GM18526 (cell line): Measurements from ENCODE around the gene EIF4EBP2.

ENCODE experiments used
- POLR2A ChIP-seq: IDR thresholded peaks from 3 replicates; pipeline ENCODE4 v1.6.1; 2011; ENCODE audit not compliant: insufficient read length; ENCODE audit errors: extremely low read depth

EIF4EBP2 gene

DNA sequence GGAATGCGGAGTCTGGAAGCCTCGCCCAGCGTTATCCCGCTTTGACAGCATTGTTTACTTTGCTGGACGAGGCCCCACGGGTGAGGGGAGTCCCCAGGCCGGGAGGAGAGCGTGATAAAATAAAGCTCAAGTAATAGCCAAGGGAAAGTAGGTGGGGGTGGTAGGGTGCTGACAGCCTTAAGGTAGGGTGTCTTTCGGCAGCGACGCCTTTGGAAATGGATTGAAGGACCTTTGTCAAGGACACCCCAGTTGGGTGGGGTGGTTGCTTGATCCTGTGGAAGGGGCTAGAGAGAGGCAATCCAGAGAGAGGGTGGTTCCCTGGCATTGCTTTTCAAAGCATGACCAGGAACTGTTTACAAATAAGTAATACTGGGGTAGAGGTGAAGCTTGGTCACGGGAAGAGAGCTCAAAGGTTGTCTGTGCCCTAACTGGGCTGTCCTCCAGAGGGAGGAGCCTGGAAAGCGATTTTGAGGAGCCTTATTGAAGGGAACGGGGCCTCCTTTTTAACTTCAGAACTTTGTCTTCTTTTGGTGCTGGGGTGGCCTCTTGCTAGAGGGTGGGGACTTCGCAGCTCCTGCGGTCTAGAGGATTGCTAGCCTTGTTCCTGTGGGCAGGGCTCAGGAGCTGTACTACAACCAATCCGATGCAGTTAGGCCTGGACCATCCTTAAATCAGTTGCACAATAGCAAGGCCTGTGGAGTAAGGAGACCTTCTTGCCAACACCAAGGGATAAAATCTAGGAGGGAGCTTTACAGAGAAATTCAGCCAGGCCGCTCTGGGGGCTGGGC, 1.3 kb downstream of the EIF4EBP2 start:
- TF ChIP-seq POLR2A: no peak

DNA sequence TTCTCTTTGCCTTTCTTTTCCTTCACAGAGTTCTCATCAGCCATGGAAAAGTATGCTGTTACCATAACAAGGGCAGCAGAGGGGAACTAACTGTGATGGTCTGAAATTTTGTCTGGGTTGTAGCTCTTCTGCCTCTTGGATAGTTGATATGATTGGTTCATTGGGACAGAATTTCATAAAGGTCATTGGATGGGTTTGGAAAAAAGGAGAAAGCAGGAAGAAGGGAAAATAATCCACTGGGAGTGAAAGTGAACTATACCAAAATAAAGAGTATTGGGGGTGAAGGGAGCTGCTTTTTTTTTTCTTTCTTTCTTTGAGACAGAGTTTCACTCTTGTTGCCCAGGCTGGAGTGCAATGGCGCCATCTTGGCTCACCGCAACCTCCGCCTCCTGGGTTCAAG, 5.8 kb downstream of the EIF4EBP2 start:
- TF ChIP-seq POLR2A: no peak

DNA sequence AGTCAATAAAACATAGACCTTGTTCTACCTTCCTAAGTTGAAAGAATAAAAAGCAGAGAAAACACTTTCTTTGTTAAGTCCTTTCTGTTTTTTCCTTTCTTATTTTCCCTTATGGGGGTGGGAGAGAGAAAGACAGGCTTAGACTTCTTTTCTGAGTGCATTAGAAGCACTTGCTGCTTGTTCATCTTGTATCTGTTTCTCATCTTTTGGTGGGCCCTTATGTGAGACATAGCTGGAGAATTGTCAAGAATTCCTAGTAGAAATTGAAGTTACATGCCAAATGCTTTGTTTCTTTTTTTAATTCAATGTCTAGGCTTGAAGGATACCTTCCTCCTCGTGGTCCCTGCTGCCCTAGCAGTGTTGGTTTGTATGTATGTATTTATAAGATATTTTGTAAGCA, 6.7 kb downstream of the EIF4EBP2 start:
- TF ChIP-seq POLR2A: no peak

DNA sequence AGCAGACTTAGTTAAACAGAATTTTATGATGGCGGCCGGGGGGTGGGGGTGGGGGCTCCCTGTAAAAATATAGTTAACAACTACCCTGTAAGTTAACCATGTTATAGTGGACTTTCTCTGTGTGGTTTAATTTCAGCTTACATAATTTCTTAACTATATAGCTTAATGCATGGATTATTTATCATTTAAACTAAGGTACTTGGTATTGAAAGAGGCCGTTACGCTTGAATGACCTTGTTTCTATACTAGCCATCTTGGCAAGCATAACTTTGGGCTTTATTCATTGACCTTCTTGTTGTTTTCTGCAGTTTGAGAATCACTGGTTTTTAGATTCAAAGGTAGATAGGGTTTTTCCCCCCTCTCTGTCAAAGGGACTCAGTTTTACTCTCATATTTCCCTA, 8.4 kb downstream of the EIF4EBP2 start:
- TF ChIP-seq POLR2A: no peak

DNA sequence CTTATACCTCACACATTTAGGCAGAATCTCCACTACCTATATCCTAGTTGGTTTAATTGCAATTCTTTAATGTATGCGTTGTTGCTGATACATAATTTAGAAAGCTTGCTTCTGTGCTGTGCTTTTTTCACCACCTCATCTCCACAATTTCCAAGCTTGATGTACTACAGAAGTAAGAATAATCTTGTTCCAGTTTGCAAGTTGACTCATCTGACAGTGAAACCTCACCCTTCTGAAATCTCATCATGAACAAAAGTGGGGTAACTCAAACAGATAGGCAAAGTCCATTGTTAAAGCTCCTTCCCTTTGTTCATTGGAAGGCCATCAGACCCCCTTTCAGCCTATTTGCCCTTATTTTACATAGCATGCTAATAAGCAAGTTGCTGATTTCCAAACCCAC, 13.6 kb downstream of the EIF4EBP2 start:
- TF ChIP-seq POLR2A: no peak

DNA sequence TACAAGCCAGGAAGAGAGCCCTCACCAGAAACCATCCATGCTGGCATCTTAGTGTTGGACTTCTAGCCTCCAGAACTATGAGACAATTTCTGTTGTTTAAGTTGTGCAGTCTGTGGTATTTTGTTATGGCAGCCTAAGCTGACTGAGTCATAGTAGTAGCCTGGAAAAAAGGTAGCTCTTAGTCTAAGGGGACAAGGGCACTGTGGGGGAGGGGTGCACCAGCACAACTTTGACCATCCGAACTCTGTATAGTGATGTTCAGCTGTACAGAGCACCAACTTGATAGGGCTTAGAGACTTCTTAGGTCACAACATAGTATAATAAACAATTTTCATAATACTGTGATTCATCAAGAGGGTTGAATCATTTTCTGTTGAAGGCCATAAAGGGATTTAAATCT, 14.3 kb downstream of the EIF4EBP2 start:
- TF ChIP-seq POLR2A: no peak

DNA sequence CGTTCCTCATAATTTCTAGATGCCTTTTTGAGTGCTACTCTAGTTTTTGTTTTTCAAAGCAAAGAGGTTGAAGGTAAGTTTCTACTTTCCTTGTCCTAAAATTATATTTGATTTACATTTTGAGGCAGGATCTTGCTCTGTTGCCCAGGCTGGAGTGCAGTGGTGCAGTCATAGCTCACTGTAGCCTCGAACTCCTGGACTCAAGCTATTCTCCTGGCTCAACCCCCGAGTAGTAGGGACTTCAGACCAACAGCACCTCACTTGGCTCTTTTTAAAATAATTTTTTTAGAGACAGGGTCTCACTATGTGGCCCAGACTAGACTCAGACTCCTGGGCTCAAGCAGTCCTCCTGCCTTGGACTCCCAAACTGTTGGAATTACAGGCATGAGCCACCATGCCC, 14.8 kb downstream of the EIF4EBP2 start:
- TF ChIP-seq POLR2A: no peak

DNA sequence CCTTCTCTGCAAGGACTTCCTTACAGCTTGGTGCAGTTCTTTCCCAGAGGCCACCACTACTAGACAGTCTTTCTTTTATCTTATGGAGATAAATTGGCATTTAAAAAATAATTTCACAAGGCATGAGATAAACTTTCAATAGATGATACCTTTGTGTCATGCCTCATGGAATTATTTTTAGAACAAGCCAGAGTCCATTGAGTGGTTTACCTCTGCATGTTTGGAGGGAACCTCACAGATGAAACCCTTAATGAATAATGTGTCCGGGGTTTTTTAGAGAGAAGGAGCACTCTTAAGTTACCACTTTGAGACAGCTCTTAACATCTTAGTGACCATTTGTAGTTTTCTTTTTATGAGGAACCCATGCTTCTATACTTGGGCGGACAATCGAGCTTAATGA, 20.4 kb downstream of the EIF4EBP2 start:
- TF ChIP-seq POLR2A: no peak

DNA sequence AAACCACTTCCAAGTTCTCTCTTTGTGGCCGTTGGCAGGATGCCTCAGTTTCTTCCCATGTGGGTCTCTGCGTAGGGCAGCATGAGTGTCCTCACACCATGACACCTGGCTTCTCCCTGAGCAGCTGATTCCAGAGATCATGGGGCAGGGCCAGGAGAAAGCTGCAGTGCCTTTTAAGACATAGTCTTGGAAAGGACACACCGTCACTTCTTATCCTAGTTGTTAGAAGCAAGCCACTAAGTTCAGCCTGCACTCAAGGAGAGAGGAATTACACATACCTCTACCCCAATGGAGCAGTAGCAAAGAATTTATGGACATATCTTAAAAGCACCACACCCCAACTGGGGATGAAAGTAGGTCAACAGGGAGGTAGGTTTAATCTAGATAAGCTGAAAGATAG, 21.2 kb downstream of the EIF4EBP2 start:
- TF ChIP-seq POLR2A: no peak

DNA sequence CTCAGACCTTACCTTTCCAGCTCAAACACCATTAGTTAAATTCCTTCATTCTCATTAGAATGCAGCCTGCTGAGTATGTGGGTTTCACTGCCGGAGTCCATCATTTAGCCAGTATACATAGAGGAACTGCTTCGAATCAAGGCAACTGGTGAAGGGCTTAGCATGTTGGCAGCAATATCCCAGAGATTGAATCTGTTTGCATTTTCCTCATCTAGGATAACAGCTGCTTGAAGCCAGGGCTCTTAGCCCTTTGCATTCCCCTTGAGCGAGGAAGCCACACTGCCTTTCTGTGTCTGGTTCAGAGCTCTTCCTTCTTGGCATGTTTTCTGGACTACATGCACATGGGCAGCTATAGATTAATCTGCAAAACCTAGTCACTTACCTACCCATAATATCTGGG, 22.9 kb downstream of the EIF4EBP2 start:
- no peak for TF ChIP-seq POLR2A

DNA sequence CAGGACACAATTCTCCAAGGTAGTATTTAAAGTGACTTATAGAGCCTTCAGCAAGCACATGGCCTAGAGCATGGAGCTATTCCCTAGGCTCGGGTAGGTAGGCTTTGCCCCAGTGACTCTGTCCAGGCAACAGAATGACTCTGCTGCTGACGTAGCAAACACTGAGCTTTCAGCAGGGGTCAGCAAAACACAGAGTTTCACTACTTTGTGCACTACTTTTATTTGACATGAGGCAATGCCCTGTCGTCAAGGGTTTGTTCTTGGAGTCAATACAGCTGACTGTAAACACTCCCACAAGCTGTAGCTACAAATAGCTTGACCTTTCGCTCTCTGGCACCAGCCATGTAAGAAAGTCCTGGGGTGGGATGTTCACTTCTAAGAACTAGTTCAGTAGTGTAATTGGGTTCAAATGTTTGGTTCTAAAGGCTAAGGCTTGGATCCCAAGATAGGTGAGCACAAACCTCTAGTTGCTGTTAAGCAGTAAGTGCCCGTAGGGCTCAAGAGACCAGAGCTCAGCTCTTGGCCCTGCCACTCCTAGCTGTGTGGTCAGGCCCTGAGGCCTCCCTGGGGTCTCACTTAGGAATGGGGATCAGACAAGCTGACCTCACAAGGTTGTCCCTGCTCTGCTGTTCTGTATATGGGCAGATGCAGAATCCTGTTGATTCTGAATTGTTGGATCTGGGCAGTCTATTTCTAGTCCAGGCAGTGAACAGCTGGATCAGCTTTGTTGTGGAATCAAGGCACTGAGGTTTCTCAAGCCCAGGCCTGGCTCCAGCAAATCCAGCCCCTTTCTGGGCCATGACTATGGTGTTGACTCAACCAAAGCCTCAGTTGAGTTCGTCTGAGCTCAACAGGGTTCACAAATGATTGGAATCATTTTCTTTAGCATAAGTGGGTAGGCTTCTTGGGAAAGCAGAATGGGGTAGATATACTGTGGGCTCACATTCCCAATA, 26.8 kb downstream of the EIF4EBP2 start:
- no peak for TF ChIP-seq POLR2A

DNA sequence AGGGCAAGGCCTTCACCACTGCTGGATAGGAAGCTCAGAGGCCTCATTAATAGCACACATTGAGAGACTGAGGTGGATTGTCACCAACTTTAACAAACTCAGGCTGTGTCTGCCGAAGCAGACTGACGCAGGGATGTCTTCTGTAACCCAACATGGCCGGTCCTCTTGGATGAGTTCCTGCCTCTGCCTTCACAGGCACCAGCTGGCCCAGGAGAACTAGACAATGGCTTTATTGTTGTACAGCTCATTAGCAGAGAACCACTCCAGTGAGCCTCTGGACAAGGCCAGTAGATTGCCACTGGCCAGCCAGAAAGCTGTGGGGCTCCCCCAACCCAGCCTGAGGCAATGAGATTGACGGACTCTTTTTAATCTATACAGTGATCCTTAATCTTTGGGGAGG, 28.2 kb downstream of the EIF4EBP2 start:
- no peak for TF ChIP-seq POLR2A

DNA sequence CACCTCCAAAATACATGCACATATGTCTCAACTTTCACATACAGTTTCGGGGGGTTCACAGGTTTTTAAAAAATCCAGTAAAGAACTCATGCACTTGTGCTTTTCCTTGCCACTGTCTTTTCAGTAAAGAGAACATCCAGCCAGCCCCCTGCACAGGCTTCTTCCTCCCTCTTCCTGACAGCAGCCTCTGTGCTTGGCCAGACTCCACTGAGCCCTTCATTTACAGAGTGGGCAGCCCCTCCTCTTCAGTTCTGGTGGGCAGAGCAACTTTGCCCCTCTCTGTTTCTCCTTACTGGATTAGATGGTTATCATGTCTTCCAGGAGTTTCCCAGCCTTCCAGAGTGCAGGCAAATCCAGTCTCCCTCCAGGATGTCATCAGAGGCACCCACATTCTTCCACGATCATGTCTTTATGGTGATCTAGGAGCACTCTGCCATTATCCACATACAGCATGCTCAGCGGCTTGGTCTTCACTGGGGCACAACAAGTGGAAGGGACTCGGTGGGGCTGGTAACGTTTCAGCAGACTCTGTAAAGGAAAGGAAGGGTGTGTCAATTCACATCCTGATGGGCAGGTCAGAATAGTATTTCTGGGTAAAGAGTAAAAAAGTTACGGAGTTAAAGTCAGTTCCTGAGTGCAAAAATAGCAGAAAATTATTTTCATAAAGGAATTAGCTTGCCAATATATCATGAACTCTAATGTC, 28.8 kb downstream of the EIF4EBP2 start:
- no peak for TF ChIP-seq POLR2A

DNA sequence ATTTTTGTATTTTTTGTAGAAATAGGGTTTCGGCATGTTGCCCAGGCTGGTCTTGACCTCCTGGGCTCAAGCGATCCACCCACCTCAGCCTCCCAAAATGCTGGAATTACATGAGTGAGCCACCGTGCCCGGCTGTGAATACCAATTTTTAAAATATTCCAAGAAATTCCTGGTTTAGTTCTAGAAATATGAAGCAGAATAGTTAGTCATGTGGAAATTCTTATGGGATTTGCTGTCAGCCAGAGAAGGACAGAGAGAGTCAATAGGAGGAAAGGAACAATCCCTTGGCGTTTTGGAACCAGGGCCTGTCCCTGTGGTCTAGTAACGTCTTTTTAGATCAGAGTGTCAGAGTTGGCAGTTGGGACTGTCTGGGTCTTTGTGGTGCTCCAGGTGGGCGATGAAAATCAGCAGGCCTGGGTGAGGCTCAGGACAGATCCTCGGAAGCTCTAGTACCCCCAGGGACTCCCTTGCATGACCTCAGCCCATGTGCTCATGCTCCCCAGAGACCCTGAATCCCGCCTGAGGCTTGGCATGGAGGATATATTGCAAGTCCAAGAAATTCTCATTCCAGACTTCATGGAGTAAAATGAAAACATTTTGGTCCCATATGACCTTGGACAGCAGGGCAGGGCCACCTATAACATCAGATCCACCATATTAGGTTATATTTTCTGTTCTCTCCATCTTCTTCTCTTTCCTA, 29.8 kb downstream of the EIF4EBP2 start:
- no peak for TF ChIP-seq POLR2A
